ENCODE measurements around the gene KRT28.

KRT28 gene, protein sequence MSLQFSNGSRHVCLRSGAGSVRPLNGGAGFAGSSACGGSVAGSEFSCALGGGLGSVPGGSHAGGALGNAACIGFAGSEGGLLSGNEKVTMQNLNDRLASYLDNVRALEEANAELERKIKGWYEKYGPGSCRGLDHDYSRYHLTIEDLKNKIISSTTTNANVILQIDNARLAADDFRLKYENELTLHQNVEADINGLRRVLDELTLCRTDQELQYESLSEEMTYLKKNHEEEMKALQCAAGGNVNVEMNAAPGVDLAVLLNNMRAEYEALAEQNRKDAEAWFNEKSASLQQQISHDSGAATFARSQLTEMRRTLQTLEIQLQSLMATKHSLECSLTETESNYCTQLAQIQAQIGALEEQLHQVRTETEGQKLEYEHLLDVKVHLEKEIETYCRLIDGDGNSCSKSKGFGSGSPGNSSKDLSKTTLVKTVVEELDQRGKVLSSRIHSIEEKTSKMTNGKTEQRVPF

DNA sequence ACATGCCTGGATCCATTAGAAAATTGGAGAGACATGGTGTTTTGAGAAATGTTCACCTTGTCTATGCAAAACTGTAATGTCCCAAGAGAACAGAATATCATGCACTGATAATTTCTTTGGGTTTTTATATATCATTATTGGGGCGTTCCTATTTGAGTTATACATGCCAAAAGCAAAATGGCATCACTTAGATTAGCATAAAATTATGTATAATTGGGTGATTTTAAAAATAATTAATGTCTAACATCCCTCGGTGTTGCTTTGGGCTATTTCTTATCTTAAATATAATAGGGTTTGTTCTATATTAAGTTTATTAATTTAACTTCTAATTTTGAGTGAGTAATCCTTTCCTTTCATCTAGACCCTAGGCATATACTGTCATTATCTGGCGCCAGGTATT is at the start of gene KRT28:
Gene KRT28 (minus strand): TSS at position 101 of the 400 bp plus-strand sequence. CDS start 66 bp downstream, at position 35.
- DNase-seq (ENCODE audit: low read depth) = no peak

DNA sequence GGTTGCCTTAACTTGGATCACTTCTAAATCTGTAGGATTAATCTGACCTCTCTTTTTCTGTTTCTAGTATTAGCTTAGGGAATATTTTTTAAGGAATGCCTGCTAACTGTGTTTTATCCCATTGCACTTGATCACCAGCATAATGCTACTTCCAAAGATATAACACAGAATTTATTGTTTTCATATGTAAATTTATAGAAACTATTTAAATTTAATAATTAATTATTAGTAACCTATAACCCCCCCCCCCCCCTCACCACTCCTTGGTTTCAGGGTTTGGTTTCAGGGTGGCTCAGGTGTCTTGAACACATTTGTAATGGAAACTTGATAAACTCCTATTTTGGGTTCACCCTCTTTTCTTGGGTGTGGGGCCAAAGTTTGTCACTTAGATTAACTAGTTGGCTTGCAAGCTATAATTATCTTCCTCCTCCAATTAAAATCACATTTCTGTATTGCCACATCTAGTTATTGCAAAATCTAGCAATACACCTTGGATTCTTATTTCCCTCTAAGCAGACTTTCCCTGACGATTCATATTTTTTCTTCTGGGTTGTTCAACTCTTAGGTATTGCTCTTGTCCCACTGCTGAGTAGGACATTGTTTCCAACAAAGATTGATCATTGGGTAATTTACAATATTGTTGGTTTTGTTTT is 49.0 kb upstream of the KRT28 start:
- no peak for DNase-seq (ENCODE audit: low read depth)

DNA sequence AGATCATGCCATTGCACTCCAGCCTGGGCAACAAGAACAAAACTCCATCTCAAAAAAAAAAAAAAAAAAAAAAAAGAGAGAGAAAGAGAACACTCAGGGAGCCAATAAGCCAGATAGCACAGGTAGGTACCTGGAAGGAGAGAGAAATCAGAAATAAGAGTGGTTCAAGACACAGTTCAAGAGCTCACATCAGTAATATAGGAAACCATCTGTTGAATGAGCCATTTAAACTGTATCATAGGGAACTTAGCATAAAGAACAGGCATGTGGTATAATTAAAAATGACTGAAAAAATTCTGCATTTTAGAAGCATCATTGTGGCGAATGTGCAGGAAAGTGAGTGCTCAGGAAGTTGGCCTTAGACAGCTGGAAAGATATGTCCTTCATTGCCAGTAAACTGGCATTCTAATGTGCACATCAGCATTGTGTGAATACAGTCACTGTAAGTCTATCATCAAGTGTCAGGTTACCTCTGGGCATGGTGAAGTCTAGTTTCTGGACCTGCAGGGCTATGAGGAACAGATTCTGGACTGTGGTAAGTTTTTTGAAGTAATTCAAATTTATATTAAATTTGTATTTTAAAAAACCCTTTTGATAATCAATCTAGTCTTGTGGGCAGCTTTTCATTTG is 46.9 kb upstream of the KRT28 start:
- DNase-seq (ENCODE audit: low read depth) = no peak

DNA sequence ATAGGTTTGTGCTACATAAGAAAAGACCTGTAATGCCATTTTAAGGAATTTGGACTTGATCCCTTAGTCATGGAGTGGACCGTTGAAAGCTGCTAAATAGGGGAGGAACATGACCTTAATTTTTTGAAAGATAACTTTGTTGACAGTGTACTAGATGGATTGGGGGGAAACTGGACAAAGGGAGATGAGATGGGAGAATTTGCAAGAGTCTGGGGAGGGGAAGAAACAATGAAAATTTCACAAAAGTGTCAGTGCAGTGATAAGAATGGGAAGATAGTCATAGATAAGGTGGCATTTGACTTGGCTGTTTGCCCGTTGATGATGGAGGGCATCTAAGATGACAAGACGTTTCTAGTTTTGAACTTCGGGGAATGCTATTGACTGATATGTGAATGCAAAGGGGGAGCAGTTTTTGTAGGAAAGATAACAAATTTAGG is 44.9 kb upstream of the KRT28 start:
- no peak for DNase-seq (ENCODE audit: low read depth)

DNA sequence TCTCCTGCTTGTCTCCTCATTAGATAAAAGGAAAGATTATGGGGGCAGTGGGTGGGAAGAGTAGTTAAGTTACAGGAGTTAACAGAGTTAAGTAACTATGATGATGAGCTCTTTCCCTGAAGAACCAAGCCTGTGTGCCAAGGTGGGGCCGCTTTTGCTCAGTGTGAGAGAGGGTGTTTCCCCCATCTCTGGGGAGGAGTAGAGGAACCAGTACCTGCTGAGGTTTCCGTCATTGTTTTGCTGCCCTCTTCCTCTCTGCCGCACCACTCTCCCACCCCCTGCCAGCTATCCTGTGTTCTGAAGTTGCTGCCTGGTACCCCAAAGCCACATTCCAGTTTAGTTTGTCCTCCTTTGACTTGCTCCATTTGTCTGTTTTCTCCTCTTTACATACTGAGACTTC is 43.5 kb upstream of the KRT28 start:
- no peak for DNase-seq (ENCODE audit: low read depth)

DNA sequence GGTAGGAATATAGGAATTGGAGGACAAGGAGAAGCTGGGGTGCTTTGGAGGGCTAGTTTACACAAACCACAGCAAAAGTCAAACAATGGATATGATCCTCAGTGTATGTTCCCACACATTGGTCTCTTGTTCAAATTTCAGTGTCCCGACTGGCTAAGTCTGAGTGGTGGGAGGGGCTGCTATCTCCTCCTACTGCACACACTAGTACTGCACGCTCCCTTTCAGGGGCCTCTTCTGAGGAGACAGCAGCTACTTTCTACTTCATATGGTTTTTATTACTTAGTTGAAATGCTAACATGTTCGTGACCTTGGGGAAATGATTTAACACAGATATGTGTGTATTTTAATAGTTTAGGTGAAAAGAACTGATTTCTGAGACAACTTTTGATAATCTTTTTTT is 41.5 kb upstream of the KRT28 start:
- no peak for DNase-seq (ENCODE audit: low read depth)

DNA sequence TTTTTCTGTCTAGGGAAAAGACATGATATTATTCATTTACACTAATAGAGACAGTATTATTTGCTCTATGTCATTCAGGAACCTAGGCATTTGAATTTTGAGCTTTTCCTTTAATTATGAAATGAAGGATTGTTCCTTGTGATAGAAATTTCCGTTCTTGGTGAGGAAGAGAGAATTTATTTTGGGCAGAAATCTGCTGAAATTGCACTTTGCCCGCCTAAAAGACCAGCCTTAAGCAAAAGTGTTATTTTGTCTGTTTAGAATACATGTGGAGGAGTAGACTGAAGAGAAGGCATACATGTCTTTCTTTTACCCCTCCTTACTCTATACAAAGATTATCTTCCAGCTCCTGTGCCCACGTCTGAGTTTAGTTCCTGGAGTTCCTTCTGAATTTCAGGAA is 39.4 kb upstream of the KRT28 start:
- DNase-seq (ENCODE audit: low read depth) = no peak

DNA sequence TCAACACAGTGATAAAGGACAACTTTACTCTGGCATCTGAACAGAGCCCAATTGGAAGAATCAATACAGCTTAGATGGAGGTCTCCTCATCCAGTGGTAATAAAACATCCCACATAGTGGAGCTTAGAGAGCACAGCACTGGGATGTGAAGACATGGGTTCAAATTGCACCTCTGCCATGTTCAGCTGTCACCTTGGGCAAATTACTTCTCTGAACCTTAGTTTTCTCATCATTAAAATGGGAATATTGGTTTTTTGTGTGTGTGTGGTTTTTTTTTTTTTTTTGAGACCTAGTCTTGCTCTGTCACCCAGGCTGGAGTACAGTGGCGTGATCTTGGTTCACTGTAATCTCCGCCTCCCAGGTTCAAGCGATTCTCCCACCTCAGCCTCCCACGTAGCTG is 36.3 kb upstream of the KRT28 start:
- no peak for DNase-seq (ENCODE audit: low read depth)

DNA sequence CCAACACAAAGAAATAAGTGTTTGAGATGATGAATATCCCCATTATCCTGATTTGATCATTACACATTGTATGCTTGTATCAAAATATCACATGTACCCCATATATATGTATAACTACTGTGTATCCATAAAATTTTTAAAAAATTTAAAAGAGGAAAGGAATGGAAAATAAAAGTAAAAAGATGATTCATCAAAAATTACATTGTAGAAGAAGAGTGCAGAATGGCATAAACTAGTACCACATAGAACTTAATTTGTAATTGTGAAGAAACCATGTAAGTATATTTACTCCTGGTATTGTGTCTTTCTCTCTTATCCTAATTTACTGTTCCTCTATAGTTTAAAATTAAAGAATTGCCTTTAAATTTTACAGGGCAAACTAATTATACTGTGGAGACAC is 34.1 kb upstream of the KRT28 start:
- no peak for DNase-seq (ENCODE audit: low read depth)

DNA sequence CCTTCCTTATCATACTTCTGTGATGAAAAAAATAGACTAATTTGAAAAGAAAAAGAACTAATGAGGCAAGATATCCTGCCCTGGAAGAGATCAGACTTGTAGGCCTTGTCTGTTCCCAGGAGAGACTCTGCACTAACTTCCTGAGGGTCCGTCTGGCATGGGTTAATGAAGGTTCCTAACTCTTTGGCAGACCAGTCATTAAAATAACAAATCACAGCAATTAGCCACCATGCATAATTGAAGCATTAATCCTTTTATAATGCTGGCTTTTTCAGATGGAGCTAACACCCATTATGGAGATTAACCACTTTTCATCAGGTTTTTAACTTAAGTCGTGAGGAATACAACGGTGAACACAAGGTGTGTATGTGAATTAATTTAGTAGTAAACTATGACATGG is 33.1 kb upstream of the KRT28 start:
- no peak for DNase-seq (ENCODE audit: low read depth)

DNA sequence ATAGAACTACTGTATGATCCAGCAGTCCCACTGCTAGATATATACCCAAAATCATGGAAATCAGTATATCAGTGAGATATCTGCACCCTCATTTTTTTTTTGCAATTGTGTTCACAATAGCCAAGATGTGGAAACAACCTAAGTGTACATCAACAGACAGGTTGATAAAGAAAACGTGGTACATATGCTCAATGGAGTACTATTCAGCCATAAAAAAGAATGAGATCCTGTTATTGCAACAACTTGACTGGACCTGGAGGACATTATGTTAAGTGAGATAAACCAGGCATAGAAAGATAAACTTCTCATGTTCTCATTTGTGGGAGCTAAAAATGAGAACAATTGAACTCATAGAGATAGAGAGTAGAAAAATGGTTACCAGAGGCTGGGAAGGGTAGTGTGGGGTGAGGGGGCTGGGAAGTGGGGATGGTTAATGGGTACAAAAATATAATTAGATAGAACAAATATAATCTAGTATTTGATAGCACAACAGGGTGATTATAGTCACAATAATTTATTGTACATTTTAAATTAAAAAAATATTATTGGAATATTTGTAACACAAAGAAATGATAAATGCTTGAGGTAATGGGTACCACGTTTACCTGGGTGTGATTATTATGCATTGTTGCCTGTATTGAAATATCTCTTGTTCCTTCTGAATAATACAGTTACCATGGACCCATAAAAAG is 30.5 kb upstream of the KRT28 start:
- no peak for DNase-seq (ENCODE audit: low read depth)

DNA sequence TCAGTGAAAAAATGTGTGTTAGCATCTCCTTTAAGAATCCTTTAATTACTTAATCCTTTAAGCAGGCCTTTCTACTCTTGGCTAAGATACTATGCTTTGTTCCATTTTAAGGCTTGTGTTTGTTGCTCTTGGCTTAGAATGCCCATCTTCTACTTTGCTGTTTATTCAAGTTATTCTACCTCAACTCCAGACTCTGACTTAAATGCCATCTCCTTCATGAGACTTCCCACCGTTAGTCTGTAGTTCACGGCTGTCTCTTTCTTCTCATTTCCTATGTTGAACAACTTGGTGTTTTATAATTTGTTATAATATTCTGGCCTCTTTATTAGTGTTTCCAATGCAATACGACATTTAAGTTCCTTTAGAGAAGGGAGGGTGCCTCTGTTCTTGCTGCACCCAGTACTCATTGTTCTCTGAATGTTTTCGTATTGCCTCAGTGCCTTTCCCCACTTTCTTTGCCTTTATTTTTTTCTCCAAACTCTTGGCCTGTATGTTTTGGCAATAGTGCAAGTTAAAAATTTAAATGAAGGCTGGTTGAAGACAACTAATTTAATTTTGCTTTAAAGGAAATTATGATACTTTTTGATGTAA is 28.8 kb upstream of the KRT28 start:
- DNase-seq (ENCODE audit: low read depth) = no peak

DNA sequence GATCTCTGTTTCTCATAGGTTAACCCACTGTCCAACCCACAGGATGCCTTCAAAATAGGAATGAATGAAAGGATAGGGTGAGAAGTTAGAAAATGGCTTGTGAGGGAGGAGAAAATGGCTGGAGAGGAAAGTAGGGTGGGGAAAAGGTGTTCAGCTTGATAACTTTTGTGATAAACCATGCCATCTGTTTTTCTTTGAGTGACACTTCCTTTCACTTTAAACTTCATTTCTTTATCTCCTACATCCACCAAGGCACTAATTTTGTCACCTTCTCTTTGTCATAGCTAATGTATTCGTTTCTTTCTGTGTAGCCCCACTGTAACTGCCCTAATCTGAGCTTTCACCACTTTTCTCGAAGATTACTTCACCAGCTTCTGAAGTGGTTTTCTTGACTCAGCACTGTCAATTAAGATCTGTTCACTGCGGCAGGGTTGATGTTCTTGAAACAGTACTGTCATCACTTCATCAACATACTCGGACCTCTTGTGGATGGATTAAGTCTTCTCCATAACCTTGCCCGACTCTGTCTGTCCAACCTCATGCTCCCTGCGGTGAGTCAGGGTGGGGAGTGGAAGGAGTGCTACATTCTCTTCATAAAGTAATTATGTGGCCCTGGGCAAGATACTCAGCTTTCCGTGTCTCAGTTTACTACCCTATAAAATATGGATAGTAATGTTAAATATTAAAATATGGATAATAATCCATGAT is 28.1 kb upstream of the KRT28 start:
- no peak for DNase-seq (ENCODE audit: low read depth)

DNA sequence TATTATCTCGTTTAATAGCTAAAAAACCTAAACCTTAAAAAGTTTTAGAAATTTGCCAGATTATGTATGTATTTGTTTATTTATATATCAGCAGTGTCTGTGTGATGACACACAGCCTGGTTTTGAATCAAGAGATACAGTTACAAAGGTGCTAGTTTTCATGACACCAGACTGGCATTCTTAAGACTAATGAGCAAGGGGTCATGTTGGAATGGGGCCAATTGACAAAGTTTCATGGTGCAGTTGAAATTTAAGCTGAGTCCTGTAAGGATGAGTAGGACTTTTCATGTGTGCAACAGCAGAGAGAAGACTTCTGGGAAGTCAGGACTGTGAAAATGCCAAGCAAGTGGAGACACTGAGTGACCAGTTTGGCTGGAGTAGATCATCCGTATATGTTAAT is 25.8 kb upstream of the KRT28 start:
- DNase-seq (ENCODE audit: low read depth) = no peak

DNA sequence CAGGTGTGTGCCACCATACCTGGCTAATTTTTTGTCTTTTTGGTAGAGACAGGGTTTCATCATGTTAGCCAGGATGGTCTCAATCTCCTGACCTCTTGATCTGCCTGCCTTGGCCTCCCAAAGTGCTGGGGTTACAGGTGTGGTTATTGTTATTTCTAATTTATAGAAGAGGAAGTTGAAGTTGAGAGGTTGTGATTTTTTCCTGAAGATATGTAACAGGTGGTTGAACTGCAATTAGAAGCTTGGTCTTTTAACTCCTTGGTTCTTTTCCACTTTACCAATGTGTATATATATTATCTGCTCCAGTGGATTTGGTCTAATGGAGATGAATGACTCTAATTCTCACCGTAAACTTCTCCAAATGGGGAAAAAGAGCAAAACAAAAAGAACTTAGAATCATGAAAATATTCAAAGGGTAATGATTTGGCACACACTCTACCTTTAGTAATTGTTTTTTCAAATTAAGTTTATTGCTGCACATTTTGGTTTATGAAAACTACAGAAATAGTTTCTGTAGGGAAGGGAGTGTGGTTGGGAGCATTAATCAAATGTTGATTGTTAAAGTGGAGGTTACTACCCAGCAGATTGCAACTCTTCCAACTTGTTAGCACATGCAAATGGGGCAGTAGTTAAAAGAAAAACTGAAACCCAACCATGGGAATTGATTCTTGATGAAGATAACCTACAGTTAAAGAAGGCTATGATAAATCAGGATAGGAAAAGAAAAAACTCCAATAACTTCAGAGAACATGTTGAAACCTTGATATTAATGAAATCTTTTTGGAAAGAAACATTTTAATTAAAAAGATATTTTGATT is 24.5 kb upstream of the KRT28 start:
- DNase-seq (ENCODE audit: low read depth) = no peak

DNA sequence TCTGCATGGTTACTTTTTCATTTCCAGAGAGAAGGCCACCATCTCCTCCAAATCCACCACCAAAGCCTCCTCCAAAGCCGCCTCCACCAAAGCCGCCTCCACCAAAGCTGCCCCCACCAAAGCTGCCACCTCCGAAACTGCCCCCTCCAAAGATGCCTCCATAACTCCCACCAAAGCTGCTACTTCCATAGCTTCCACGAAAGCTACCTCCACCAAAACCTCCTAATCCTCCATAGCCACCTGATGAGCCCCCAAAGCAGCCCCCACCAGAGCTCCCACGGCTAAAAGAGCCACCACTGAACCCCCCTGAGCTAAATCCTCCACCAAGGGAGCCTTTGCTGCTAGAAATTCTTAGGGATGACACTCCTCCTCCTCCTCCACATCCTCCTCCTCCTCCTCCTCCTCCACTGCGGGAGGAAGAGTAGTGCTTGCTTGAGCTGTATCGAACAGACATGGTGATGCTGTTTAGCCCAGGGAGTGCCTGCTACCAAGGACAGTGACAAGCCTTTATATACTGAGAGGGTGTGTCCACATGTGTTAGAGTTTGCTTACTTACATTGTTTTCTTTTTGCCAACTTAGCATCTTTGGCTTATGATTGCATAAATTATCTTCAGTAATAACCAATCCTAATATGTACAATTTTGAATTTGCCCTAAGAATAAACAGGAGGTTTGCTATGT is 22.5 kb upstream of the KRT28 start, which contains the start of gene KRT10:
Gene KRT10 (minus strand): TSS at position 483 of the 681 bp plus-strand sequence. CDS start 29 bp downstream, at position 454.
- DNase-seq (ENCODE audit: low read depth) = no peak

DNA sequence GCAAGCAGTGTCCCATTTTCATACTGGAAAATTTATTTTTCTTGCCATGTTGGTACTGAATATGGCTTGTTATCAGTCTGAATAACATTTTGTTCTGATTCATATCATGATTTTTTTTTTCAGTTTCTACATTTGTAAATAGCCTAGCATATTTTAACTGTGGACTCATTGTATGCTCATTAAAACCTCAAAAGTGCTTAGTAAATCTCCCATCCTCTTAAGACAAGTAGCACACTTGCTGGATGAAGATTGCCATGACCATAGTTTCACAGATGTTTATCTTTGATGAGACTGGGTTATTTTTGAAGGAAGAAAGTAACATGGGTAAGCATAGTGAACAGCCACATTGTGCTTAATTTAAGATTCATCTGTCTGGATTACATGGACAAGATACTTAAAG is 21.8 kb upstream of the KRT28 start:
- DNase-seq (ENCODE audit: low read depth) = no peak

DNA sequence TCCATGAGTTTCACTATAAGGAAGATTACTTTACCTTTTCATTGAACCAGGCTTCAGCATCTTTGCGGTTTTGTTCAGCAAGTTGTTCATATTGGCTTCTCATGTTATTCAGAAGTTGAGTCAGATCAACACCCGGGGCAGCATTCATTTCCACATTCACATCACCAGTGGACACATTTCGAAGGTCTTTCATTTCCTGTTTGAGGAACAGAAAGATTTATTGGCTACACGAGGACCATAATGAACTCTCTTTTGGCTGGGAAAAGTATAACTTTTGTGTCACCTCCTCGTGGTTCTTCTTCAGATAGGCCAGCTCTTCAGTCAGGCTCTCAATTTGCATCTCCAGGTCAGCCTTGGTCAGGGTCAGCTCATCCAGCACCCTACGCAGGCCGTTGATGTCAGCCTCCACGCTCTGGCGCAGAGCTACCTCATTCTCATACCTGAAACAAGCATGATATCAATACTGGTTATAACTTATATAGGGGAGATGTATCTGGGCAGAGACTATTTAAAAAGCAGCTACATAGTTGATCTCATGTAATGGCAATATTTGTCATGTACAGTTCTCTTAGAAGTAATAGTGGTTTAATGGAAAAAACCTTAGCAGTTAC is 20.6 kb upstream of the KRT28 start:
- no peak for DNase-seq (ENCODE audit: low read depth)

DNA sequence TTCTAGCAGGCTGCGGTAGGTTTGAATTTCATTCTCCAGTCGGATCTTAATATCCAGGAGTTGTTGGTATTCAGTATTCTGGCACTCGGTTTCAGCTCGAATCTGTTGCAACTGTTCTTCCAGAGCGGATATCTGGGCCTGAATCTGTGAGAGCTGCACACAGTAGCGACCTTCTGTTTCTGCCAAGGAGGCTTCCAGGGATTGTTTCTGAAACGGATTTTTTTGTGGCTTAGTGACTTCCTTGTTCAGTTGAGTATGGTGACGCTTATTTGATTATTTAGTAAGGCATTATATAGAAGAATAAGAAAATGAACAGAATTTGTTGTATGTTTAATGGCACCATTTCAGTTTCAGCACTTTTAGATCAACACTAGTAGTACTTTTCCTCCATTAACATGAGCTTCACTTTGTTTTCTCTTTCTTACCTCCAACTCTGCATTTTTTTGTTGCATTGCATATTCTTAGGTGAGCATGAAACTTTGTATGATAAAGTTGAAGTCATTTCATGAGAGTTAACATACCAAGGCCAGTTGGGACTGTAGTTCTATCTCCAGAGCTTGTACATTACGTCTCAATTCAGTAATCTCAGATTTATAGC is 19.9 kb upstream of the KRT28 start:
- DNase-seq (ENCODE audit: low read depth) = no peak

Measured in stimulated activated CD8-positive, alpha-beta memory T cell treated with anti-CD3 and anti-CD28 coated beads, Interleukin-12 subunit alpha, Interleukin-12 subunit beta, amount 100 ng/mL, for 4 hours (primary cell).